Measurements from ENCODE around the gene ALDH1B1. TPM values are rescaled to one million over a fixed set of nuclear protein-coding genes. Genes with fewer than 3 reads are reported as not detected.

The ALDH1B1 gene
- total and polyA plus RNA-seq, 7 donors, result 19.2 to 162 (median 44.1) TPM

- 44 to 47% methylated on average over 15 of the region's 15 CpGs for WGBS, 2 donors
- Histone ChIP-seq H3K4me3 (peak overlapping the region in 3 of 4 donors; percentile 29 to 49 (median 48)), H3K9me3 (no peaks in the 10 kb centered on the region), H3K36me3 (no peaks in the 10 kb centered on the region), H3K27me3 (peaks cover 12 to 47% (median 34%) of the 10 kb centered on the region in 3 donors), H3K4me1 (peaks cover 0 to 9% (median 7%) of the 10 kb centered on the region in 4 donors), H3K27ac (no peak overlapping the region)
- intact Hi-C loops (cut with DNase I), result no loop called here
- TF ChIP-seq POLR2A (IDR thresholded peaks at IDR 0.05) (no peak), EP300 (IDR thresholded peaks at IDR 0.05) (no peak)
- DNase-seq, result peak; percentile 24
Observed at GRCh38 chr9:38423273-38423972, 30.9 kb downstream of the ALDH1B1 start.

GRCh38 chr9:38423973-38424843 lies 31.7 kb downstream of the ALDH1B1 start, which contains the start of gene IGFBPL1:
TSS of gene IGFBPL1 (minus strand) at chr9:38424454. CDS start at chr9:38424424, 30 bp downstream.
- WGBS, 2 donors, result 1 to 2% methylated on average over 115 of the region's 115 CpGs
- Histone ChIP-seq H3K27me3 (peaks cover 12 to 47% (median 34%) of the 10 kb centered on the region in 3 donors), H3K4me1 (peaks cover 0 to 9% (median 7%) of the 10 kb centered on the region in 4 donors), H3K27ac (no peak within 1 kb of the TSS), H3K4me3 (peak within 1 kb of the TSS in 3 of 4 donors; percentile 29 to 49 (median 48)), H3K9me3 (no peaks in the 10 kb centered on the region), H3K36me3 (no peaks in the 10 kb centered on the region)
- no peak for TF ChIP-seq POLR2AphosphoS5 (IDR thresholded peaks at IDR 0.05)
- TF ChIP-seq POLR2A (IDR thresholded peaks at IDR 0.05), result no peak
- TF ChIP-seq CTCF (IDR thresholded peaks at IDR 0.05), result no peak
- no peak for TF ChIP-seq EP300 (IDR thresholded peaks at IDR 0.05)
- DNase-seq, result no peak
- intact Hi-C loops (cut with DNase I), result no loop called here

GRCh38 chr9:38424918-38425317 lies 32.4 kb downstream of the ALDH1B1 start:
- TF ChIP-seq POLR2A (IDR thresholded peaks at IDR 0.05), result no peak
- no peak for TF ChIP-seq POLR2AphosphoS5 (IDR thresholded peaks at IDR 0.05)
- TF ChIP-seq CTCF (IDR thresholded peaks at IDR 0.05), result no peak
- no peak for TF ChIP-seq EP300 (IDR thresholded peaks at IDR 0.05)
- DNase-seq, result no peak
- 64 to 77% methylated on average over 4 of the region's 4 CpGs for WGBS, 2 donors
- intact Hi-C loops (cut with DNase I), result no loop called here
- Histone ChIP-seq H3K4me3 (no peak overlapping the region), H3K9me3 (no peaks in the 10 kb centered on the region), H3K27ac (no peak overlapping the region), H3K4me1 (peaks cover 0 to 9% (median 7%) of the 10 kb centered on the region in 4 donors), H3K27me3 (peaks cover 12 to 46% (median 34%) of the 10 kb centered on the region in 3 donors), H3K36me3 (no peaks in the 10 kb centered on the region)

GRCh38 chr9:38428062-38428461 lies 35.6 kb downstream of the ALDH1B1 start:
- no peaks in the 10 kb centered on the region for H3K9me3 ChIP-seq
- no peaks in the 10 kb centered on the region for H3K36me3 ChIP-seq
- DNase-seq, result no peak
- TF ChIP-seq POLR2A (IDR thresholded peaks at IDR 0.05) (no peak), CTCF (IDR thresholded peaks at IDR 0.05) (no peak), EP300 (IDR thresholded peaks at IDR 0.05) (no peak), POLR2AphosphoS5 (IDR thresholded peaks at IDR 0.05) (no peak)
- 87 to 90% methylated on average over 1 of the region's 1 CpG for WGBS, 2 donors
- peaks cover 11 to 29% (median 26%) of the 10 kb centered on the region in 3 donors for H3K27me3 ChIP-seq
- intact Hi-C loops (cut with DNase I), result no loop called here
- H3K27ac ChIP-seq, result no peak overlapping the region
- peaks cover 0 to 9% (median 7%) of the 10 kb centered on the region in 4 donors for H3K4me1 ChIP-seq
- no peak overlapping the region for H3K4me3 ChIP-seq

GRCh38 chr9:38431116-38431515 lies 38.6 kb downstream of the ALDH1B1 start:
- no peak for DNase-seq
- no peaks in the 10 kb centered on the region for H3K36me3 ChIP-seq
- H3K27me3 ChIP-seq, result peaks cover 0 to 4% (median 0%) of the 10 kb centered on the region in 3 donors
- H3K27ac ChIP-seq, result no peak overlapping the region
- 37 to 80% methylated on average over 4 of the region's 4 CpGs for WGBS, 2 donors
- no peaks in the 10 kb centered on the region for H3K9me3 ChIP-seq
- H3K4me3 ChIP-seq, result no peak overlapping the region
- no peaks in the 10 kb centered on the region for H3K4me1 ChIP-seq
- intact Hi-C loops (cut with DNase I), result loop anchor here (10.0 kb wide), 1 partner anchor 244 kb away; no protein-coding TSS in a partner anchor
- TF ChIP-seq POLR2A (IDR thresholded peaks at IDR 0.05), result no peak
- no peak for TF ChIP-seq POLR2AphosphoS5 (IDR thresholded peaks at IDR 0.05)
- no peak for TF ChIP-seq CTCF (IDR thresholded peaks at IDR 0.05)
- TF ChIP-seq EP300 (IDR thresholded peaks at IDR 0.05), result no peak

All from sigmoid colon (tissue), 7 donors.